ENCODE data around the gene GPR37L1. TPM values are rescaled to one million over a fixed set of nuclear protein-coding genes. Genes with fewer than 3 reads are reported as not detected.

The GPR37L1 gene
- total and polyA plus RNA-seq, 9 donors: 0.01 to 0.34 (median 0.12) TPM; not detected in 2

GRCh38 chr1:202121006-202121405 lies 1.7 kb upstream of the GPR37L1 start:
- Histone ChIP-seq H3K36me3 (no peaks in the 10 kb centered on the region), H3K27me3 (no peaks in the 10 kb centered on the region), H3K4me1 (ENCODE audit: insufficient read depth) (no peaks in the 10 kb centered on the region), H3K27ac (no peak overlapping the region), H3K9me3 (no peaks in the 10 kb centered on the region), H3K4me3 (no peak overlapping the region)
- TF ChIP-seq CTCF (IDR thresholded peaks at IDR 0.05): no peak
- no peak for TF ChIP-seq POLR2A (IDR thresholded peaks at IDR 0.05)
- no peak for TF ChIP-seq EP300 (IDR thresholded peaks at IDR 0.05)
- 50 to 55% (median 53%) methylated on average over 7 of the region's 7 CpGs for WGBS, 3 donors
- DNase-seq: no peak
- intact Hi-C loops (cut with DNase I): loop anchor here in 2 of 4 donors (5.0 to 10.0 kb wide), 3 partner anchors 109 to 226 kb away; partner anchors contain the start of gene ELF3 (in 1 of the 2)

GRCh38 chr1:202123336-202123813 lies 658 bp downstream of the GPR37L1 start:
- WGBS, 3 donors: 89 to 97% (median 91%) methylated on average over 10 of the region's 10 CpGs
- intact Hi-C loops (cut with DNase I): loop anchor here in 2 of 4 donors (5.0 to 10.0 kb wide), 3 partner anchors 111 to 229 kb away; partner anchors contain the start of gene ELF3 (in 1 of the 2)
- H3K27ac ChIP-seq: no peak overlapping the region
- H3K4me1 ChIP-seq (ENCODE audit: insufficient read depth): no peaks in the 10 kb centered on the region
- TF ChIP-seq POLR2A (IDR thresholded peaks at IDR 0.05) (no peak), CTCF (IDR thresholded peaks at IDR 0.05) (no peak), EP300 (IDR thresholded peaks at IDR 0.05) (no peak)
- H3K27me3 ChIP-seq: no peaks in the 10 kb centered on the region
- no peaks in the 10 kb centered on the region for H3K9me3 ChIP-seq
- H3K36me3 ChIP-seq: no peaks in the 10 kb centered on the region
- no peak overlapping the region for H3K4me3 ChIP-seq
- no peak for DNase-seq

GRCh38 chr1:202124142-202124541 lies 1.4 kb downstream of the GPR37L1 start:
- Histone ChIP-seq H3K36me3 (no peaks in the 10 kb centered on the region), H3K4me1 (ENCODE audit: insufficient read depth) (no peaks in the 10 kb centered on the region), H3K27ac (no peak overlapping the region), H3K4me3 (no peak overlapping the region), H3K27me3 (no peaks in the 10 kb centered on the region), H3K9me3 (no peaks in the 10 kb centered on the region)
- WGBS, 3 donors: 80 to 89% (median 81%) methylated on average over 7 of the region's 7 CpGs
- TF ChIP-seq POLR2A (IDR thresholded peaks at IDR 0.05): no peak
- no peak for TF ChIP-seq CTCF (IDR thresholded peaks at IDR 0.05)
- no peak for TF ChIP-seq EP300 (IDR thresholded peaks at IDR 0.05)
- intact Hi-C loops (cut with DNase I): loop anchor here in 2 of 4 donors (5.0 to 10.0 kb wide), 3 partner anchors 112 to 229 kb away; partner anchors contain the start of gene ELF3 (in 1 of the 2)
- DNase-seq: no peak

- intact Hi-C loops (cut with DNase I): loop anchor here in 1 of 4 donors (10.0 kb wide), 1 partner anchor 231 kb away; no protein-coding TSS in a partner anchor
- H3K4me1 ChIP-seq (ENCODE audit: insufficient read depth): peaks cover 12% of the 10 kb centered on the region
- no peaks in the 10 kb centered on the region for H3K36me3 ChIP-seq
- DNase-seq: no peak
- WGBS, 3 donors: 90 to 96% (median 92%) methylated on average over 8 of the region's 8 CpGs
- no peaks in the 10 kb centered on the region for H3K9me3 ChIP-seq
- no peak overlapping the region for H3K4me3 ChIP-seq
- no peak for TF ChIP-seq CTCF (IDR thresholded peaks at IDR 0.05)
- no peak overlapping the region for H3K27ac ChIP-seq
- H3K27me3 ChIP-seq: no peaks in the 10 kb centered on the region
Observed at GRCh38 chr1:202125611-202126010, 2.9 kb downstream of the GPR37L1 start.
